Neural progenitor cell (in vitro differentiated cells): ENCODE data around the gene VAT1. TPM values are rescaled to one million over a fixed set of nuclear protein-coding genes. Genes with fewer than 3 reads are reported as not detected.

ENCODE experiments used
- DNase-seq: peaks from one replicate; pipeline ENCODE4 v3.0.0-alpha.2; 2016; ENCODE audit warnings: low spot score
- H2AFZ ChIP-seq: fragments of 200-600 bp; sonication (generic); replicated peaks from 2 replicates; pipeline ENCODE4 v1.6.1; 2016; ENCODE audit warnings: antibody characterized with exemption
- H3F3A ChIP-seq: fragments of 200-600 bp; sonication (generic); 2 replicates; pipeline ENCODE4 v1.6.1; 2016; ENCODE audit warnings: antibody characterized with exemption, low read depth
- H3K27ac ChIP-seq: fragments of 200-600 bp; sonication (generic); 2 replicates; pipeline ENCODE4 v1.5.1; 2016; ENCODE audit warnings: mild to moderate bottlenecking
- H3K27me3 ChIP-seq: fragments of 200-600 bp; sonication (generic); 2 replicates; pipeline ENCODE4 v1.6.1; 2016; ENCODE audit warnings: mild to moderate bottlenecking, moderate library complexity
- H3K36me3 ChIP-seq: fragments of 200-600 bp; sonication (generic); 2 replicates; pipeline ENCODE4 v1.5.1; 2016
- H3K4me1 ChIP-seq: fragments of 200-600 bp; sonication (generic); 2 replicates; pipeline ENCODE4 v1.6.1; 2016; ENCODE audit warnings: mixed run types
- H3K4me2 ChIP-seq: fragments of 200-600 bp; sonication (generic); 2 replicates; pipeline ENCODE4 v1.6.1; 2016
- H3K4me3 ChIP-seq: fragments of 200-600 bp; sonication (generic); 2 replicates; pipeline ENCODE4 v1.5.1; 2016
- H3K79me2 ChIP-seq: fragments of 200-600 bp; sonication (generic); 2 replicates; pipeline ENCODE4 v1.6.1; 2016; ENCODE audit warnings: low read depth
- H3K9ac ChIP-seq: fragments of 200-600 bp; sonication (generic); 2 replicates; pipeline ENCODE4 v1.6.1; 2016
- H3K9me3 ChIP-seq: fragments of 200-600 bp; sonication (generic); 2 replicates; pipeline ENCODE4 v1.5.1; 2016; ENCODE audit warnings: low read depth
- H4K20me1 ChIP-seq: fragments of 200-600 bp; sonication (generic); 2 replicates; pipeline ENCODE4 v1.6.1; 2016; ENCODE audit warnings: low read depth
- H3K27ac Mint-ChIP-seq: 3 replicates; pipeline ENCODE4 v1.8.0; 2021; ENCODE audit warnings: mixed read lengths
- H3K27me3 Mint-ChIP-seq: 2 replicates; pipeline ENCODE4 v1.8.0; 2022; ENCODE audit warnings: low read depth, mild to moderate bottlenecking, inconsistent platforms, moderate library complexity, mixed read lengths; ENCODE audit not compliant: insufficient read depth
- H3K36me3 Mint-ChIP-seq: 3 replicates; pipeline ENCODE4 v1.8.0; 2021; ENCODE audit warnings: mixed read lengths
- H3K4me1 Mint-ChIP-seq: 3 replicates; pipeline ENCODE4 v1.8.0; 2021; ENCODE audit warnings: mixed read lengths
- H3K4me3 Mint-ChIP-seq: 3 replicates; pipeline ENCODE4 v1.8.0; 2021; ENCODE audit warnings: mild to moderate bottlenecking, moderate library complexity, mixed read lengths
- H3K9me3 Mint-ChIP-seq: 3 replicates; pipeline ENCODE4 v1.8.0; 2020; ENCODE audit warnings: mixed read lengths
- EZH2 ChIP-seq: fragments of 200-600 bp; sonication (generic); IDR thresholded peaks from 2 replicates; pipeline ENCODE4 v1.6.1; 2017; ENCODE audit warnings: antibody characterized with exemption, mild to moderate bottlenecking, moderate library complexity
- EZH2phosphoT487 ChIP-seq: fragments of 200-600 bp; sonication (generic); IDR thresholded peaks from 2 replicates; pipeline ENCODE4 v1.6.1; 2017; ENCODE audit warnings: antibody characterized with exemption
- total RNA-seq: library from RNA; depleted of rRNA; stranded (reverse); fragments of >200 nt; gene quantifications from 2 replicates; pipeline ENCODE4 v1.2.3, GENCODE V29; 2015; ENCODE audit warnings: low replicate concordance
- TF ChIP-seq, protein P1 (sequence below): fragments of 200-600 bp; sonication (generic); IDR thresholded peaks from 2 replicates; pipeline ENCODE4 v1.5.1; 2017; ENCODE audit warnings: antibody characterized with exemption, mild to moderate bottlenecking

The VAT1 gene
- total RNA-seq, 1 donor from 2014 or later = 94.7 TPM

GRCh38 chr17:42992872-42993271 lies 29.3 kb downstream of the VAT1 start:
- no peak overlapping the region for H3K27ac ChIP-seq
- DNase-seq = no peak
- H3K9me3 Mint-ChIP-seq = no peaks in the 10 kb centered on the region
- H2AFZ ChIP-seq = no peak overlapping the region
- H4K20me1 ChIP-seq = no peaks in the 10 kb centered on the region
- no peak overlapping the region for H3K4me2 ChIP-seq
- H3K27me3 ChIP-seq = no peaks in the 10 kb centered on the region
- no peak overlapping the region for H3K27ac Mint-ChIP-seq
- H3K4me1 ChIP-seq = no peaks in the 10 kb centered on the region
- H3K36me3 ChIP-seq = no peaks in the 10 kb centered on the region
- no peaks in the 10 kb centered on the region for H3K79me2 ChIP-seq
- no peaks in the 10 kb centered on the region for H3K9me3 ChIP-seq
- no peak for TF ChIP-seq EZH2
- TF ChIP-seq, protein P1, sequence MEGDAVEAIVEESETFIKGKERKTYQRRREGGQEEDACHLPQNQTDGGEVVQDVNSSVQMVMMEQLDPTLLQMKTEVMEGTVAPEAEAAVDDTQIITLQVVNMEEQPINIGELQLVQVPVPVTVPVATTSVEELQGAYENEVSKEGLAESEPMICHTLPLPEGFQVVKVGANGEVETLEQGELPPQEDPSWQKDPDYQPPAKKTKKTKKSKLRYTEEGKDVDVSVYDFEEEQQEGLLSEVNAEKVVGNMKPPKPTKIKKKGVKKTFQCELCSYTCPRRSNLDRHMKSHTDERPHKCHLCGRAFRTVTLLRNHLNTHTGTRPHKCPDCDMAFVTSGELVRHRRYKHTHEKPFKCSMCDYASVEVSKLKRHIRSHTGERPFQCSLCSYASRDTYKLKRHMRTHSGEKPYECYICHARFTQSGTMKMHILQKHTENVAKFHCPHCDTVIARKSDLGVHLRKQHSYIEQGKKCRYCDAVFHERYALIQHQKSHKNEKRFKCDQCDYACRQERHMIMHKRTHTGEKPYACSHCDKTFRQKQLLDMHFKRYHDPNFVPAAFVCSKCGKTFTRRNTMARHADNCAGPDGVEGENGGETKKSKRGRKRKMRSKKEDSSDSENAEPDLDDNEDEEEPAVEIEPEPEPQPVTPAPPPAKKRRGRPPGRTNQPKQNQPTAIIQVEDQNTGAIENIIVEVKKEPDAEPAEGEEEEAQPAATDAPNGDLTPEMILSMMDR = no peak
- no peak overlapping the region for H3K9ac ChIP-seq
- no peaks in the 10 kb centered on the region for H3K27me3 Mint-ChIP-seq
- H3K4me1 Mint-ChIP-seq = peaks cover 9% of the 10 kb centered on the region
- H3F3A ChIP-seq = peaks cover 21% of the 10 kb centered on the region
- peaks cover 29% of the 10 kb centered on the region for H3K36me3 Mint-ChIP-seq
- no peak overlapping the region for H3K4me3 Mint-ChIP-seq
- no peak overlapping the region for H3K4me3 ChIP-seq

GRCh38 chr17:42991471-42991870 lies 30.7 kb downstream of the VAT1 start:
- Histone ChIP-seq H3K27me3 (no peaks in the 10 kb centered on the region), H4K20me1 (no peaks in the 10 kb centered on the region), H3K36me3 (no peaks in the 10 kb centered on the region), H3K27ac (no peak overlapping the region), H3K79me2 (no peaks in the 10 kb centered on the region), H3F3A (peaks cover 13% of the 10 kb centered on the region), H3K4me2 (no peak overlapping the region), H3K4me3 (no peak overlapping the region), H3K9ac (no peak overlapping the region), H3K4me1 (no peaks in the 10 kb centered on the region), H3K9me3 (no peaks in the 10 kb centered on the region), H2AFZ (no peak overlapping the region)
- peaks cover 2% of the 10 kb centered on the region for H3K4me1 Mint-ChIP-seq
- H3K9me3 Mint-ChIP-seq = no peaks in the 10 kb centered on the region
- H3K36me3 Mint-ChIP-seq = peaks cover 31% of the 10 kb centered on the region
- TF ChIP-seq EZH2phosphoT487 (no peak), EZH2 (no peak)
- TF ChIP-seq, protein P1 = no peak
- H3K27me3 Mint-ChIP-seq = no peaks in the 10 kb centered on the region
- no peak overlapping the region for H3K27ac Mint-ChIP-seq
- H3K4me3 Mint-ChIP-seq = no peak overlapping the region
- DNase-seq = no peak

DNA sequence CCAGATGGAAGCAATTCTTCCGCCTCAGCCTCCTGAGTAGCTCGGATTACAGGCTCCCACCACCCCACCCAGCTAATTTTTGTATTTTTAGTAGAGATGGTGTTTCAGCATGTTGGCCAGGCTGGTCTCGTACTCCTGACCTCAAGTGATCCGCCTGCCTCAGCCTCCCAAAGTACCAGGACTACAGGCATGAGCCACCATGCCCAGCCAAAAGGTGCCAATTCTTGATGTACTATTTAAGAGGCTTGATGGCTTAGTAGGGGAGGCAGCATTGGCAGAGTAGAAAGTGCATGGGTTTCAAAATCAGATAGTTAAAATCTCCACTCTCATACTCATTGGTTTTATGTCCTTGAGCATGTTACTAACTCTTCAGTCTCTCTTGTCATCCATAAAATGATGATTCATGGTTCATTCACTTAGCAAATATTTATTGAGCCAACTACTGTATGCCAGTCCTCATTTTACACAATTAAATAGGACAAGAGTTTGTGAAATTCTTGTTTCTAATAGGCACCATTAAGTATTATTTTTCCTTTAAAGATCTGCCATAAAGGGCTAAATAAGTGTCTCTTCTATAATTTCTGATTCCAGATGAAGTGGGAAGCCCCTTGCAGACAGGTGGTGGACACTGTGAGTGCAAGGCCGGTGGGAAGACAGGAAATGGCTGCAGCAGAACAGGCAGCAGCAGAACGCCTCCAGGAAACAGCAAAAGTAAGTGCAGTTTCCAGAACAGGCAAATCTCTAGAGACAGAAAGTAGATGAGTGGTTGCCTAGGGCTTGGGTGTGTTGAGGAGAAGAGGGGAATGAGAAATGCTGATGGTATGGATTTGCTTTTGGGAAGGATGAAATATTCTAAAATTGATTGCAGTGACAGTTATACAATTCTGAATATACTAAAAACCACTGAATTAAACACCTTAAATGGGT lies 32.2 kb downstream of the VAT1 start:
- Histone ChIP-seq H3K27me3 (no peaks in the 10 kb centered on the region), H3K79me2 (peaks cover 6% of the 10 kb centered on the region), H3K9me3 (no peaks in the 10 kb centered on the region), H3K4me3 (no peak overlapping the region), H3K4me1 (no peaks in the 10 kb centered on the region), H2AFZ (no peak overlapping the region), H3K4me2 (no peak overlapping the region), H3K9ac (no peak overlapping the region), H3K27ac (no peak overlapping the region), H3F3A (peaks cover 10% of the 10 kb centered on the region), H4K20me1 (no peaks in the 10 kb centered on the region), H3K36me3 (no peaks in the 10 kb centered on the region)
- TF ChIP-seq, protein P1 = no peak
- no peak for TF ChIP-seq EZH2phosphoT487
- no peak for TF ChIP-seq EZH2
- no peak for DNase-seq
- Mint-ChIP-seq H3K9me3 (no peaks in the 10 kb centered on the region), H3K27me3 (no peaks in the 10 kb centered on the region), H3K4me3 (no peak overlapping the region), H3K36me3 (peaks cover 35% of the 10 kb centered on the region), H3K27ac (no peak overlapping the region), H3K4me1 (no peaks in the 10 kb centered on the region)
